BJ (cell line): ENCODE data around the gene UCHL3. TPM values are rescaled to one million over a fixed set of nuclear protein-coding genes. Genes with fewer than 3 reads are reported as not detected.

Source experiments
- CTCF ChIA-PET: fragments of 350-600 bp; formaldehyde crosslinking; extraction: SDS; loops from one replicate; lab custom pipeline; 2021; ENCODE audit warnings: antibody characterized with exemption, inconsistent platforms; lab: Yijun Ruan, JAX
- POLR2A ChIA-PET: fragments of 300-600 bp; sonication (Branson Sonifier 250); formaldehyde crosslinking; extraction: SDS; loops from one replicate; lab custom pipeline; 2021; ENCODE audit warnings: antibody characterized with exemption; lab: Charles Lee
- DNase-seq: peaks from one replicate; pipeline ENCODE4 v3.0.0-alpha.2; 2011; ENCODE audit warnings: low read depth
- H3K27me3 ChIP-seq: 2 replicates; pipeline ENCODE4 v1.6.0; 2011; ENCODE audit warnings: low read length; ENCODE audit not compliant: control insufficient read depth, insufficient read depth
- H3K36me3 ChIP-seq: 2 replicates; pipeline ENCODE4 v1.5.1; 2011; ENCODE audit warnings: low read length; ENCODE audit not compliant: control insufficient read depth, insufficient read depth
- H3K4me3 ChIP-seq: 2 replicates; pipeline ENCODE4 v1.5.1; 2011; ENCODE audit warnings: low read depth, mild to moderate bottlenecking, control low read depth, low read length
- polyA plus RNA-seq: library from polyadenylated mRNA; depleted of rRNA; stranded (reverse); fragments of >200 nt; gene quantifications from 2 replicates; pipeline ENCODE4 v1.2.3, GENCODE V29; 2011
- TF ChIP-seq, protein P1 (sequence below): IDR thresholded peaks from 2 replicates; pipeline ENCODE4 v1.5.1; 2011; ENCODE audit warnings: low read depth, mild to moderate bottlenecking, control low read depth, inconsistent platforms, low read length, moderate library complexity; ENCODE audit not compliant: insufficient read depth

UCHL3 gene
- polyA plus RNA-seq, 1 experiment = 24.4 TPM

- DNase-seq = no peak
- CTCF ChIA-PET = interaction anchor here (0.9 to 1.5 kb wide), 2 partner anchors 33 to 95 kb away, joined by 3 read pairs; no protein-coding TSS in a partner anchor
Measured at GRCh38 chr13:75600371-75600770, 50.8 kb downstream of the UCHL3 start.

DNA sequence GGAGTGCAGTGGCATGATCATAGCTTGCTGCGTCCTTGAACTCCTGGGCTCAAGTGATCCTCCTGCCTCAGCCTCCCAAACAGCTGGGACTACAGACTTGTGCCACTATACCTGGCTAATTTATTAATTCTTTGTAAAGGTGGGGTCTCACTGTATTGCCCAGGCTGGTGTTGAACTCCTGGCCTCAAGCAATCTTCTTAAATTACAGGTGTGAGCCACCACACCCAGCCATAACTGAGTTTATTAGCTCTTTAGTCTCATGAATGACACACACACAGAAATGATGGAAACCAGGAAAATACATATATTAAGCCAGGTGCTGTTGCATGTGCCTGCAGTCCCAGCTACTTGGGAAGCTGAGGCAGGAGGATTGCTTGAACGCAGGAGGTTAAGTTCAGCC is 53.4 kb downstream of the UCHL3 start:
- TF ChIP-seq, protein P1, sequence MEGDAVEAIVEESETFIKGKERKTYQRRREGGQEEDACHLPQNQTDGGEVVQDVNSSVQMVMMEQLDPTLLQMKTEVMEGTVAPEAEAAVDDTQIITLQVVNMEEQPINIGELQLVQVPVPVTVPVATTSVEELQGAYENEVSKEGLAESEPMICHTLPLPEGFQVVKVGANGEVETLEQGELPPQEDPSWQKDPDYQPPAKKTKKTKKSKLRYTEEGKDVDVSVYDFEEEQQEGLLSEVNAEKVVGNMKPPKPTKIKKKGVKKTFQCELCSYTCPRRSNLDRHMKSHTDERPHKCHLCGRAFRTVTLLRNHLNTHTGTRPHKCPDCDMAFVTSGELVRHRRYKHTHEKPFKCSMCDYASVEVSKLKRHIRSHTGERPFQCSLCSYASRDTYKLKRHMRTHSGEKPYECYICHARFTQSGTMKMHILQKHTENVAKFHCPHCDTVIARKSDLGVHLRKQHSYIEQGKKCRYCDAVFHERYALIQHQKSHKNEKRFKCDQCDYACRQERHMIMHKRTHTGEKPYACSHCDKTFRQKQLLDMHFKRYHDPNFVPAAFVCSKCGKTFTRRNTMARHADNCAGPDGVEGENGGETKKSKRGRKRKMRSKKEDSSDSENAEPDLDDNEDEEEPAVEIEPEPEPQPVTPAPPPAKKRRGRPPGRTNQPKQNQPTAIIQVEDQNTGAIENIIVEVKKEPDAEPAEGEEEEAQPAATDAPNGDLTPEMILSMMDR = no peak
- DNase-seq = no peak
- CTCF ChIA-PET = no interaction called here
- Histone ChIP-seq H3K4me3 (no peak overlapping the region), H3K36me3 (no peaks in the 10 kb centered on the region), H3K27me3 (no peaks in the 10 kb centered on the region)
- POLR2A ChIA-PET = no interaction called here

More at GRCh38 chr13:75600371-75600770, 50.8 kb downstream of the UCHL3 start:
- Histone ChIP-seq H3K27me3 (no peaks in the 10 kb centered on the region), H3K36me3 (no peaks in the 10 kb centered on the region), H3K4me3 (no peak overlapping the region)
- TF ChIP-seq, protein P1 = no peak
- POLR2A ChIA-PET = no interaction called here

DNA sequence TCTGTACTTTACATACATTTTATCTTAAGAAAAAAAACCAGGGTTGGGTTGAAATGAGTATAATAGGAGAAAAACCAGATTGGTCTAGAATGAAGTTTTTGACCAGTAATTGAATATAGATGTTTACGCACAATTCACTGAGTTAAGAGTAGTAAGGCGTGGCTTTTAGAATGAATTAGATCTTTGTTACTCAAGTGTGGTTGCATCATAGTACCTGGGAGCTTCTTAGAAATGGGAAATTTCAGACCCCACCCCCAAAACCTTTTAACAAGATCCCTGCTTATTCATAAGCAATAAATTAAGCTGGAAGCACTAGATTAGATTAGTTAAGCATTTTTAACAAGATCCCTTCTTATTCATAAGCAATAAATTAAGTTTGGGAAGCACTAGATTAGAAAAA is 57.9 kb downstream of the UCHL3 start:
- POLR2A ChIA-PET = no interaction called here
- Histone ChIP-seq H3K27me3 (no peaks in the 10 kb centered on the region), H3K4me3 (no peak overlapping the region), H3K36me3 (no peaks in the 10 kb centered on the region)
- TF ChIP-seq, protein P1 = no peak
- CTCF ChIA-PET = no interaction called here
- no peak for DNase-seq

- ChIA-PET CTCF (no interaction called here), POLR2A (interaction anchor here (1.0 kb wide), 1 partner anchor 9 kb away, joined by 6 read pairs; no protein-coding TSS in a partner anchor)
- no peaks in the 10 kb centered on the region for H3K36me3 ChIP-seq
- H3K4me3 ChIP-seq = no peak overlapping the region
- DNase-seq = no peak
- TF ChIP-seq, protein P1 = no peak
- H3K27me3 ChIP-seq = no peaks in the 10 kb centered on the region
Measured at GRCh38 chr13:75610466-75610865, 60.9 kb downstream of the UCHL3 start.

GRCh38 chr13:75612354-75612753 is 62.8 kb downstream of the UCHL3 start:
- ChIA-PET CTCF (no interaction called here), POLR2A (no interaction called here)
- no peak overlapping the region for H3K4me3 ChIP-seq
- H3K27me3 ChIP-seq = no peaks in the 10 kb centered on the region
- TF ChIP-seq, protein P1 = no peak
- H3K36me3 ChIP-seq = peaks cover 3% of the 10 kb centered on the region; the same call in 1 of the 2 replicates
- no peak for DNase-seq
